GM19239 (cell line): Measurements from ENCODE around the gene TNP2.
"Not testable (repeated sequence)": the region's sequence is repeated elsewhere in the genome, so short reads cannot be mapped to it uniquely, and the experiment has no call there.

Experiments
- DNase-seq: peaks from one replicate; pipeline ENCODE4 v3.0.0; 2011; ENCODE audit warnings: low spot score; ENCODE audit not compliant: insufficient read length
- FAIRE-seq: peaks from 2 replicates; lab custom pipeline; 2011; peaks lifted over from hg19 to GRCh38; lab: Jason Lieb, UNC

Gene TNP2

DNA sequence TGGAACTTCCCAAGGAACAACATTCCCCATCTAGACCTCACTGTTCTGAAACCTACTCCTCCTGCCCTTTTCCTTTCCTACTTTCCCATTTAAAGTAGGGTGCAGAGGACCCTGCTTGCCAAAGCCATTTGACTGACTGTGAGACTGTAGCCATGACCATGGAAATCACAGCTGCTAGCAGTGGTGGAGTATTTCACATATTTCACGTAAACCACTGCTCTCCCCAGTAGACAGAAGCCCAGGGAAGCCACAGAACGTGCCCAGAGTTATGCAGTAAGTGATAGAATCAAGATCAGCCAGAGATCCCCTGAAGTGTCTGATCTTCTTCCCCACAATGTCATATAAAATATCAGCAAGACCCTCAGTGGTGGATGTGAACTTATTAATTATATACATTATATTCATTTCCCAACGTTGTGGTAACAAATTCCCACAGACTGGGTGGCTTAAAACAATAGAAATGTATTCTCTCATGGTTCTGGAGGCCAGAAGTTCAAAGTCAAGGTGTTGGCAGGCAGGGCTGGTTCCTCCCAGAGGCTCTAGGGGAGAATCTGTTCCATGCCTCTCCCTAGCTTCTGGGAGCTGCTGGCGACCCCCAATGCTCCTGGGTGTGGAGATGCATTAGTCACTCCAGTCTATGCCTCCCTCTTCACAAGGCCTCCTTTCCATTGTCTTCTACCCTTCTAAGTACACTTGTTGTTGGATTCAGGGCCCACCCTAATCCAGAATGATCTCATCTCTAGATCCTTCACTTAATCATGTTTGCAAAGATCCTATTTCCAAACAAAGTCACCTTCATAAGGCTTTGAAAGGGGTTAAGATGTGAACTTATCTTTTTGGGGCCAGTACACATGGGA is 32.7 kb upstream of the TNP2 start:
- DNase-seq = no peak
- FAIRE-seq = no peak

DNA sequence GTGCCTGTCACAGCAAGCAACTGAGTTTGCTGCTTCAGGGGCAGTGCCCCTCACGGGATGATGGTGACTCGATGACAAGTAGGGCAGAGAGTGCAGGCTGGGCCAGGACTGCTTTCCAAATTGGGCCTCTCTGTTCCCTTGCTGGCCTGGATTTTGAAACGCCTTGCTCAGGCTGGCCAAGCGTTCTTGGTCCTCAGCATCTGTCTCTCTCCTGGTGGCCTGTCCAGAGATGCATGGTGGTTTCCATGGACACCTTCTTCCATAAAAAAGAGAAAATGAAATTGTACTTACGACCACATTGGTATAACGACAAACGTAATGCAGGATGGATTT is 31.4 kb upstream of the TNP2 start:
- no peak for FAIRE-seq
- DNase-seq = no peak

DNA sequence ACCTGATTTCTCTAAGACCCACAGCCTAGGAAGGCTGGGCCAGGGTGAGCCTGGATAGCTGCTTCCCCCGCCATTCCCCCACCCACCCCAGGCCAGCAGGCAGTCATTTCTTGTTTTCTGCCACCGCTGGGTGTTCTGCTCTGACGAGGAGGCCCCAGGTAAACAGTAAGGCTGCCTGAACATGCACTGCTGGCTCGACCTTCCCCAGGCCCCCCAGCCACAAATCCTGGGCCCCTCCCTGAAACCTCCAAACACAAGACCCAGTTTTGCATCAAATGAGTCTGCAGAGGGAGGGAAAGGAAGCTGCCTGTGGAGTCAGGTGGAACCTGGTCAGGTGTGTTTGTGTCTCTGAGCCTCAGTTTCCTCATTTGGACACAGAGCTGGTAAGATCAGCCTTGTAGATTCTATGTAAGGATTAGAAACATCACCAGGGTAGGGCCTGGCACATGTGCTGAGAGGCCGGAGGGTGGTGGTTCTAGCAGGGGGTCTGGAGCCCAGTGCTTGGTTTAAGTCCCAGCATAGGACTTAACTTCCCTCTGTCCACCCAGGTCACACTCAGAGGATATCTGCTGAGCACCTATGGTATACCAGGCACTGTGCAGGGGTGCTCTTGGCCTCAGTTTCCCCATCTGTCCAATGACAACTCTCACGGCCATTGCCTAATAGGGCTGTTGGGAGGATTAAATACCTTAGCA is 30.9 kb upstream of the TNP2 start:
- FAIRE-seq (no peak), DNase-seq (no peak)

DNA sequence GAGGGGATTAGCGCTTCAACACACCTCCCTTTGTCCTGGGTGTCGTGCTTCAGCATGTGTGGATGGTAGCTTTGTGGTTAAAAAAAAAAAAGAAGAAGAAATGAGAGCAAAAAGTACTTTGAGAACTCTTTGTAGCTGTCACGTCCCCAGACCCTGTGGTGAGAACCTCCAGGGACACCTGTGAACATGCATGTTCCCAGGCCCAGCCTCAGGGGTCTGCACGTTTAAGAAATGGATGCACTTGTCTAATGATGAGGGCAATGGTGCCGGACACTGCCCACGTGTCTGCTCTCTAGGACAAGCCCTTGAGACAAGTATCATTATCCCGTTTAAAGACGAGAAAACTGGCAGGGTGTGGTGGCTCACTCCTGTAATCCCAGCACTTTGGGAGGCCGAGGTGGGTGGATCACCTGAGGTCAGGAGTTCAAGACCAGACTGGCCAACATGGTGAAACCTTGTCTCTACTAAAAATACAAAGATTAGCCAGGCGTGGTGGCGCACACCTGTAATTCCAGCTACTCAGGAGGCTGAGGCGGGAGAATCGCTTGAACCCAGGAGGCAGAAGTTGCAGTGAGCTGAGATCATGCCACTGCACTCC is 29.9 kb upstream of the TNP2 start:
- DNase-seq, FAIRE-seq: not testable (repeated sequence)

DNA sequence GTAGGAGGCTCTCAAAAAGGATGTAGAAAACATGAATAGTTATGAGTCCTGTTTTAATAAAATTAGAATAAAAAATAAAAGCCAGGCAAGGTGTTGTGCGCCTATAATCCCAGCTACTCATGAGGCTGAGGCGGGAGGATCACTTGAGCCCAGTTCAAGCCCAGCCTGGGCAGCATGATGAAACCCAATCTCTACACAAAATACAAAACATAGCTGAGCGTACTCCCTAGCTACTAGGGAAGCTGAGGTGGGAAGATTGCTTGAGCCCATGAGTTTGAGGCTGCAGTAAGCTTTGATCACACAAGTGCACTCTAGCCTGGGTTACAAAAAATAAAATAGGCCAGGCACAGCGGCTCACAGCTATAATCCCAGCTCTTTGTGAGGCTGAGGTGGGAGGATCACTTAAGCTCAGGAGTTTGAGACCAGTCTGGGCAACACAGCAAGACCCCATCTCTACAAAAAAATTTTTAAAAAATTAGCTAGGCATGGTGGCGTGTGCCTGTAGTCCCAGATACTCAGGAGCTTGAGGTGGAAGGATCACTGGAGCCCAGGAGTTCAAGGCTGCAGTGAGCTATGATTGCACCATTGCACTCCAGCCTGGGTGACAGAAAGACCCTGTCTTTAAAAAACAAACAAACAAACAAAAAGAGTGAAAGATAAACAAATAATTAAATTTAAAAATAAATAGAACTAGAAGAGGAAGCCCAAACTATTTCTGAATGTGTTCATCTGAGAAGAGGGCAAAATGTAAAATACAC is 29.2 kb upstream of the TNP2 start:
- DNase-seq = no peak
- FAIRE-seq = peak; percentile 37

DNA sequence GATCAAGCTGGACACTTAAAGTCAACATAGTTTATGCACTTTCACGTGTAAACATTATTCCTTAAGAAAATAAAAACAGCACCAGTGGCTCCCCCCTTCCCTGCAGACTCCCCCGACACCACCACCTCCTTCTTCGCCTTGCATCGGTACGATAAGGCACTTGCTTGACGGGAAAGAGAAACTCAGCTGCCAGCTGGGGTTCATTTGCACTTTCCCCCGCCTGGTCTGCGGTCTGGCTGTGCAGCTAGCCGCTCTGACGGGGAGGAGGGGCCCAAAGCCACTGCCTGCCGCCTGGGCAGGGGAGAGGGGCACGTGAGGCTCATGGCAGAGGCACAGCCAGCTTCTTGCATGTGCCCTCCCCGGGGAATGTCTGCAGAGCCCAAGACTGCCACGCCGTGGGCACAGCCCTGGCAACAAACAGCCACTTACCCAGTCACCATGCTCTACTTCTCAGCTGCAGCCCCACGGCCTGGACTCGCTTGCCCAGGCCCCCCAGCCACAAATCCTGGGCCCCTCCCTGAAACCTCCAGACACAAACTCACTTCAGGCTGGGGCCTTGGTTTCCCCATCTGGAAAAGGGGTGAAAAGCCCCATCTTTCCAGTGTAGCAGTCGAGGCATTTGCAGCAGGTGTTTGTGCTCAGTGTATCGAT is 28.5 kb upstream of the TNP2 start:
- DNase-seq = peak; percentile 60
- peak; percentile 95 for FAIRE-seq

DNA sequence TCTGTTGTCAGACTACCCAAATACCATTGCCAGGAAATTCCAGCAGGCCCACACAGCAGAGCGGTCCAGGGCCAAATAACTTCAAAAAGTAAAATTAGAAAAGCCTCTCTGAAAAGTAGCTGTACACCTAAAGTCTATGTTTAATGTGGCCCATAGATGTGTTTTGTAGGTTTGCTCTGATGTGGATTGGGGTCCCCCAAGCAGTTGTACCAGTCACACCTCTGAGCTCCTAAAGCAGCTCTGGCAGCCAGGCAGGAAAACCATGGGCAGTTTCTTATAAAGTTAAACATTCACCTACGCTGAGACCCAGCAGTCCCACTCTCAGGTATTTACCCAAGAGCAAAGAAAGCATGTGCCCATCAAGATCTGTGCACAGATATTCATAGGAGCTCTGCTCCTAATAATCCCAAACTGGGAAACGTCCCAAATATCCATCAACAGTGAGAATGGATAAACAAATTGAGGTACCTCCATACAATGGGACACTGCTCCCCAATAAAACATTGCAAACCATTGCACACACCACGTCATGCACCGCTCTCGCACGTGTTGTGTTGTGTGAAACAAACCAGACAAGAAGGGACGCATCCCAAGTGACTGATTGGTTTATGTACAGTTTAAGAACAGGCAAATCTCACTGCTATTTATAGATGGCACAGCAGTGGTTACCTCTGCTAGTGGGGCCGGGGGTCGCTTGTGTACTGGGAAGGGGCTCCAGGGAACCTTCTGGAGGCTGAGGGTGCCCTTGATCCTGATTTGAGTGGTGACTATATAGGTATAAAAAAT is 27.8 kb upstream of the TNP2 start:
- DNase-seq (no peak), FAIRE-seq (peak; percentile 66)

DNA sequence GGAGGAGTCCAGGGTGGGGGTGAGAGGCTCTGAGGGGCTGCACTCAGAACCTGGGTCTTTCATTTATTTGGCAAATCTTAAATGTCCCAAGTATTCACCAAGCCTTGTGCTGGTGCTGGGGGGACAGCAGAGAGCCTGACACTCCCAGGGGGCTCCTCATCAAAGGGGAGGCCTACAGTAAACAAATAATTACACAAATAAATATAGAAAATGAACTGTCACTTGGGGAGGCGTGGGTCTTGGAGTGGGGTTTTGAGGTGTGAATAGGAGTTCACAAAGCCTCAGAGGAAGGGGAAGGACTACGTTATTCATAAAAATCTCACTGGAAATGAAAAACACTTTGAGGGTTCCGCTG is 27.2 kb upstream of the TNP2 start:
- FAIRE-seq (no peak), DNase-seq (no peak)

DNA sequence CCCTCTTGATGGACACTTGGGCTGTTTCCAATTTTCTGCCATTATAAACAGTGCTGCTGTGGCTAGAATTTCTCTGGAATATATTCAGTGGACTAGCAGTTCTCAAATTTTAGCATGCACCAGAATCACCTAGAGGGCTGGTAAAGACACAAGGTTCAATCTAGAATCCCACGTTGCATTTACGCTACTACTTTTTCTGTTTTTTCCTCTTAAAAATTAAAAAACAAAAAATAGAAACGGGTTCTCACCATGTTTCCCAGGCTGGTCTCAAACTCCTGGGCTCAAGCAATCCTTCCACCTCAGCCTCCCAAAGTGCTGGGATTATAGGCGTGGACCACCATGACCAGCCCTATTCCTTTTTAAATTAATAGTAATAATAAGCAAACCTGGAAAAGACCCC is 26.5 kb upstream of the TNP2 start:
- FAIRE-seq (no peak), DNase-seq (no peak)

DNA sequence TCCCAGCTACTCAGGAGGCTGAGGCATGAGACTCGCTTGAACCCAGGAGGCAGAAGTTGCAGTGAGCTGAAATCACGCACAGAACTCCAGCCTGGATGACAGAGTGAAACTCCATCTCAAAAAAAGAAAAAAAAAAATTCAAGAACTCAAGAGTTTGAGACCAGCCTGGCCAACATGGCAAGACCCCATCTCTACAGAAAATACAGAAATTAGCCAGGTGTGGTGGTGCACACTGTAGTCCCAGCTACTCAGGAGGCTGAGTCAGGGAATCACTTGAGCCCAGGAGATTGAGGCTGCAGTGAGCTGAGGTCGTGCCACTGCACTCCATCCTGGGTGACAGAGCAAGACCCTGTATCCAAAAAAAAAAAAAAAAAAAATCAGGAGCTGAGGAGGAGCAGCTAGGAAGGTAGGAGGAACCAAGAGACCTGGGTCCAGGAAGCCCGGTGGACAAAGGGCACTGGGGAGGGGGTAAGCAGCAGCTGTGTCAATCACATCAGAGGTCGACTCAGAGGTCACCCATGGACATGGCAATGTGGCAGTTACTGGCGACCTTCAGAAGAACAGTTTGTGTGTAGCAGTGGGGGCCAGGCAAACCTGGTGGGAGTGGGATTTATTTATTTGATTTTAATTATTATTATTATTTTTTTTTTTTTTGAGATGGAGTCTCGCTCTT is 23.1 kb upstream of the TNP2 start:
- no peak for FAIRE-seq
- DNase-seq = no peak

DNA sequence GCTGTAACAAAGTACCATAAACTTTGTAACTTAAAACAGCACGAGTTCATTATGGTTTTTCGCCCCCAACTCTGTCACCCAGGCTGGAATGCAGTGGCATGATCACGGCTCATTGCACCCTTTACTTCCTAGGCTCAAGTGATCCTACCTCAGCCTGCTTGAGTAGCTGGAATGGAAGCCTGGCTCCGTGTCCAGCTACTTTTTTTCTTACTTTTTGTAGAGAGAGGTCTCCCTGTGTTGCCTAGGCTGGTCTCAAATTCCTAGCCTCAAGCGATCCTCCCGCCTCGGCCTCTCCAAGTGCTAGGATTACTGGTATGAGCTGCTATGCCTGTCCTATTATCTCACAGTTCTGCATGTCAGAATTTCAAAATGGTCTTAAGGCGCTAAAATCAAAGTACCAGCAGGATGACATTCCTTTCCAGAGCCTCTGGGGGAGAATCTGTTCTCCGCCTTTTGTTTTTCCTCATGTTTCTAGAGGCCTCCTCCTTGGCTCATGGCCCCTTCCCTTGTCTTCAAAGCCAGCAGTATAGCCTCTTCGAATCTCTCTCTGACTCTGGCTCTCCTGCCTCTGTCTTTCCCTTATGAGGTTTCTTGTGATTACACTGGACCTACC is 22.1 kb upstream of the TNP2 start:
- FAIRE-seq (no peak), DNase-seq (no peak)

DNA sequence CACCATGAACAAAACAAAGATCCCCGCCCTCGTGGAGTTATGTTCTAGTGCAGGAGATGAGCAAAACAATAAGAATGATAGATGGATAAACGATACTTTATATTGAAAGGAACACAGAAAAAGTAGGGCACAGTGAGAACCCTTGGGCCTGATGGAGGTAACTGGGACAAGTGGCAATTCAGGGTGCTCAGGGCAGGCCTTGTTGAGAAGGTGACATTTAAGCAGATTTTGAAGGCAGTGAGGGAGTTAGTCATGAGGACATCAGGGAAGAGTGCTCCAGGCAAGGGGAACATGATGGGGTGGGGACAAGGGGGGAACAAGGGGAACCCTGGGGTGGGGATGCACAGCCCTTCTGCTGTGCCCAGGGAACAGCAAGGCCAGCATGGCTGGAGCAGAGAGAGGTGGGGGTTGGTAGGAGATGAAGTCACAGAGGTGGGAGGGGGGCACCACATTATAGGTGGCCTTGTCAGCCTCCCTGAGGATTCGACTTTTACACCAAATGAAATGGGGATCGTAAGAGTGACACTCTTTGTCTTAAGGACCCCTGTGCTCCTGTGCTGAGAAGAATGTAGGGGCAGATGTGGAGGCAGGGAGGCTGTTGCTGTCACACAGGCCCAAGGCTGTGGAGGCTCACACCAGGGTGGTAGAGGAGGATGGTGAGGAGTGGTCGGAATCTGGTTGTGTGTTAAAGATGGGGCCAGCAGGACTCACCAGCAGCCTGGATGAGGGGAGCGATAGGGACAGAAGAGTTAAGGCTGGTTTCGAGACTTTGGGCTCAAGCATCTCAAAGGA is 21.2 kb upstream of the TNP2 start:
- DNase-seq (no peak), FAIRE-seq (no peak)

DNA sequence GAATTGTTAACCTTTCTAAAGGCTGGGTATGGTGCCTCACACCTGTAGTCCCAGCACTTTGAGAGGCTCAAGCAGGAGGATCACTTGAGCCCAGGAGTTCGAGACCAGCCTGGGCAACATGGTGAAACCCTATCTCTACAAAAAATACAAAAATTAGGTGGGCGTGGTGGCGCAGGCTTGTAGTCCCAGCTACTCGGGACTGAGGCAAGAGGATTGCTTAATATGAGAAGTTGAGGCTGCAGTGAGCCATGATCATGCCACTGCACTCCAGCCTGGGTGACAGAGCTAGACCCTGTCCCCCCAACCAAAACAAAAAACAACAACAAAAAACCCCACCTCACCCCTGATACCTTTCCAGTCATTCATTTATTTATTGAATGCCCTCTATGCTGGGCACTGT is 20.6 kb upstream of the TNP2 start:
- FAIRE-seq, DNase-seq: not testable (repeated sequence)

DNA sequence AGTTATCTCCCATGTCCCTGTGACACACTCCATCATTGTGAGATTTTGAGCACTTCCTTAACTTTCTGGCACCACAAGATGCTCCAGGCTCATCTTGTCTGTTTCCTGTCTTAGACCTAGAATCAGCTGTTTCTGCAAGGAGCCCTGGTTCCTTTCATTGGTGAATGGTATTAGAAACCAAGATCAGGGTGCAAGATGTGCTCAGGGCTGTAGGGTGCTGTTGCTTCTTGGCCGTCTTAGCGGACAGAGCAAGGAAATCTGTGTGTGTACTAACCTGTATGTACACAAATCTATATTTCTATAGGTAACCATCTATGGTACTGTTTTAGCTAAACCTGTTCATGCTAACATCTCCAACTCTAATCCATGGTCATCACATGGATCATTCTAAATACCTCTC is 20.1 kb upstream of the TNP2 start:
- FAIRE-seq (no peak), DNase-seq (no peak)

DNA sequence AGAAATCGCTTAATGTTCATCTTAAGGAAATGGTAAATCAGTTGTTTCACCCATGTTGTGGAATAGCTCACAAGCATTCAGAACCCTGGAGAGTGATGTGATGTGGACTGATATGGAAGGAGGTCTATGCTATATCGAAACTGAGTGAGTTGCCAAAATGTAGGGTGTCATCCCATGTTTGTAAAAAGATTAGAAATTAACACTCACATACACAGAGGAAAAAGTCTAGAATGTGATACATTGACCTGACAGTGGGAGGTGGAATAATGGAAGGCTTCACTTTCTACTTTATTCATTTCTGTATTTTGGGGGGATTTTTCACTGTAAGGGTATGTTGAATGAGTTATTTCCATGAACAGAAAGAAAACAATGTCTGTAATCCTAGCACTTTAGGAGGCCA is 16.7 kb upstream of the TNP2 start:
- DNase-seq (no peak), FAIRE-seq (no peak)

DNA sequence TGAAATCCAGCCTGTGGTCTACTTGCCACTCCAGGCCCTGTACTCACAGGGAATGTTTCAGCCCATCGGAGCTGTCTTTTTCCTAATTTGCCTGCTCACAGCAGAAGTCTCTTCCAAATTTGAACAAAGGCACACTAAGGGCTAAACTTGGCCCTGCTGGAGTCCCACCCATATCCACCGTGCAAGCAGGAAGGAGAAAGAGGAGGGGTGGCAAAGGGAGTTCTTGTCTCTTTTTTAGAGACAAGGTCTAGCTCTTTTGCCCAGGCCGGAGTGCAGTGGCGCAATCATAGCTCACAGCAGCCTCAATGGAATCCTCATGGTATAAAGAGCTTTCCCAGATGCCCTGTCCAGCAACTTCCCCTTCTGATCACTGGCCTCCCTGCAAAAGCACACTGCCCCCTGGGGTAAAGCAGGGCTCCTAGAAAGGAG is 14.7 kb upstream of the TNP2 start:
- DNase-seq = no peak
- no peak for FAIRE-seq

DNA sequence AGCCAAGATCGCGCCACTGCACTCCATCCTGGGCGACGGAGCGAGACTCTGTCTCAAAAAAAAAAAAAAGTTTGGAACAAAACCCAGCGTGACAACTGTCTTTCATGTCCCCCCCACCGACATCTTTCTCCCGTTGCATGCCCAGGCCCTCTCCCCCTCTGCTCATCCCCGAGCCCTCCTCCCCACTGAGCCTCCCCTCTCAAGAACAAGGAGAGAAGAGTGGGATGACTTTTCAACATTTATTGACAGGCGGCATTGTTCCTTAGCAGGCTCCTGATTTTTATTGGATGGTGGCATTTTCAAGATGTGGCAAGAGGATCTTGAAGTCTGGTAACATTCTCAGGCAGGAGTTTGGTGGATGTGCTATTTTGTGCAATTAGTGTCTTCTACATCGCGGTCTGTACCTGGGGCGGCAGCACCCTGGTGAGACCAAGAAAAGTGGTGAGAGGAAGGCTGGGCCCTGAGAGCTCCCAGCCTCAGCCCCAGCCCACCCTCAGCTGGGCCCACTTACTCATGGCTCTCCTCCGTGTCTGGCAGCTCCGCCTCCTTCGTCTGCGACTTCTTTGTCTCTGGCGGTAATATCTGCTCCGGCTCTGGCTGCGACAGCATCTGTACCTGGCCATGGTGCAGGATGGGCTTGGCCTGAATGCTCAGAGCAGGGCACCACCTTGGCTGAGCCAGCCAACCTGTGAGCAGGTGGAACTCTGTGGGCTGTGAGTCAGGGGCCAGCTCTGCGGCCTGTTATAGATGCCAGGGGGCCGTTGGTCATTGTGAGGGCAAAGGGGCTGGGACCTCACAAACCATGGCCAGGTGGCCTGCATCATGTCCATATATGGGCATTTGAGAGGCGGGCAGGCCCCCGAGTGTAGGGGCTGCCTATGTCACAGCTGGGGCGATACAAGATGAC is 11.7 kb upstream of the TNP2 start, which contains the start of gene PRM1:
Gene PRM1, minus strand, starts transcription at position 715 of the 907 bp plus-strand sequence. Its CDS starts 92 bp downstream, at position 623.
- FAIRE-seq = no peak
- DNase-seq = no peak
